Hematopoietic multipotent progenitor cell treated with erythropoietin and hydrocortisone succinate and interleukin-3 and kit ligand, for 4 days (in vitro differentiated cells): Measurements from ENCODE around the gene NUP107.
A peak's percentile ranks its signal among the peaks of the same experiment; 100 is the strongest.
"Not testable (repeated sequence)": the region's sequence is repeated elsewhere in the genome, so short reads cannot be mapped to it uniquely, and the experiment has no call there.

Experiments used
- DNase-seq: peaks from one replicate; pipeline ENCODE4 v3.0.0-alpha.2; 2015

The NUP107 gene

GRCh38 chr12:68686595-68687521 lies at the start of gene NUP107:
Gene NUP107 (plus strand): TSS chr12:68686978. CDS start chr12:68687066, 88 bp downstream.
- peak; percentile 99 for DNase-seq

- not testable (repeated sequence) for DNase-seq
These were observed 49.3 kb upstream of the NUP107 start for GRCh38 chr12:68637439-68637838.

GRCh38 chr12:68638171-68638570 lies 48.6 kb upstream of the NUP107 start:
- DNase-seq, result no peak

GRCh38 chr12:68638721-68639395 lies 47.9 kb upstream of the NUP107 start:
- DNase-seq, result no peak

GRCh38 chr12:68639396-68639767 lies 47.4 kb upstream of the NUP107 start:
- DNase-seq, result no peak

- DNase-seq, result peak; percentile 30
These were observed 45.6 kb upstream of the NUP107 start for GRCh38 chr12:68641138-68641537.

GRCh38 chr12:68646484-68646883 lies 40.3 kb upstream of the NUP107 start:
- DNase-seq, result no peak

GRCh38 chr12:68647507-68647906 lies 39.3 kb upstream of the NUP107 start:
- DNase-seq, result no peak

GRCh38 chr12:68648179-68648578 lies 38.6 kb upstream of the NUP107 start:
- DNase-seq, result no peak

- peak; percentile 33 for DNase-seq
These were observed 21.7 kb upstream of the NUP107 start for GRCh38 chr12:68665016-68665569.

- peak; percentile 76 for DNase-seq
These were observed 19.5 kb upstream of the NUP107 start for GRCh38 chr12:68667291-68667690.

- no peak for DNase-seq
These were observed 18.9 kb upstream of the NUP107 start for GRCh38 chr12:68667896-68668295.

GRCh38 chr12:68671179-68671578 lies 15.6 kb upstream of the NUP107 start:
- DNase-seq, result no peak

- peak; percentile 61 for DNase-seq
These were observed 13.0 kb upstream of the NUP107 start for GRCh38 chr12:68673788-68674187.

GRCh38 chr12:68674376-68674775 lies 12.4 kb upstream of the NUP107 start:
- no peak for DNase-seq

- DNase-seq, result peak; percentile 67
These were observed 11.5 kb upstream of the NUP107 start for GRCh38 chr12:68675101-68675842.

- not testable (repeated sequence) for DNase-seq
These were observed 9.9 kb upstream of the NUP107 start for GRCh38 chr12:68676854-68677253.

GRCh38 chr12:68686262-68686594 lies 550 bp upstream of the NUP107 start:
- DNase-seq, result no peak

- no peak for DNase-seq
These were observed 8.7 kb downstream of the NUP107 start for GRCh38 chr12:68695454-68695853.

- DNase-seq, result no peak
These were observed 12.7 kb downstream of the NUP107 start for GRCh38 chr12:68699486-68699885.

- DNase-seq, result no peak
These were observed 41.0 kb downstream of the NUP107 start for GRCh38 chr12:68727776-68728175.

- DNase-seq, result peak; percentile 30
These were observed 46.9 kb downstream of the NUP107 start for GRCh38 chr12:68733661-68734071.

GRCh38 chr12:68739891-68740290 lies 53.1 kb downstream of the NUP107 start:
- no peak for DNase-seq
